HG03432 (cell line): ENCODE measurements around the gene GPR21.

Experiments used
- ATAC-seq: cut with Tn5 transposase; IDR thresholded peaks from one replicate; pipeline ENCODE4 v1.9.1; 2021; ENCODE audit warnings: mild to moderate bottlenecking, moderate library complexity; ENCODE audit not compliant: unreplicated experiment

Gene GPR21

DNA sequence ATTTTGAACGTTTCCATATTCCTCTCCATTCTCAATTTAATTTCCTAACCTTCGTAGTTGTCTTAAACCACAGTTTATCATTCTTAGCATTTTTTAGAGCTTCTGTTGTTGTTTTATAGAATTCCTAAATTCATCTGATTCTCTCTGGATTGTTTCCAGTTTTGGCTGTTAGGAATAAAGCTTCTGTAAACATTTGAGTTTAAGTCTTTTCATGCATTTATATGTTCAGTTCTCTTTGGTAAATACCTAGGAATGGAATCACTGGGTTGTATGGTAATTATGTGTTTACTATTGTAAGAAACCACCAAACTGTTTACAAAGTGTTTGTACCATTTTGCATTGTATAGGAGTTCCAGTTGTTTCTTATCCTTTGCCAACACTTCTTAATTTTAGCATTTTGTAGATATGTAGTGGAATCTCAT, 29.7 kb downstream of the GPR21 start:
- no peak for ATAC-seq

DNA sequence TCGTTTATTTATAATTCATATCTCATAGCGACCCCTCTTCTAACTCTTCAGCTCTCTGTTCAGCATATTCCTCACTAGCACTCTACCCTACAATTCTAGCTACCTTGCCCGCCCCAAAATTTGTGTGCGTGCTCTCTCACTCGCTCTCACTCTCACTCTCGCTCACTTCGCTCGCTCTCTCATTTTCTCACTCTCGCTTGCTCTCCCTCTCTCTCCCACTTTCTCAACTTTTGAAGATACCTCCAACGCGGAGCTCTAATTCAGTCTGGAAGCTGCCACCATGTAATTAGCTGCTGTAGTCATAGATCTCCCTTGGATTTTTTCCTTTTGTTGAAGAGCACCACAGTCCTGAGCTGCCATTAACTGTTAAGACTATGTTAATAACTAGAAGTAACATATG, 30.4 kb downstream of the GPR21 start:
- no peak for ATAC-seq

DNA sequence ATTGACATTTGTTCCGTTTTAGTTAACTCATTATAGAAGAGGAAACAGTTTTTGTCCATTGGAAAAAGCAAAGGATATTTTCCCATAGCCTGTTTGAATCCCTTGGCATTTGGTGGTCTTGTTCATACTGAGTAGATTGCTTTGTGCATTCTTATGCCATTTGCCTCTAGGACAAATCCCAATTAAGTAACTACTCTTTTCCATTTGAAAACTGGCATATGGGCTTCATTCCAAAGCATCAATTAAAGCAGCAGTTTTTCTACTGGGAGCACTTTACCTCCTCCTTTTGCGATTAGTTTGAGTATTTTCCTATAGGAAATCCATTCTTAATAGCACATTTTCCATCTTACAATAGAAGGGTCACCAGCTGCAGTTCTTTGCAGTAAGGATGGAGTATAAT, 31.2 kb downstream of the GPR21 start:
- ATAC-seq = no peak

DNA sequence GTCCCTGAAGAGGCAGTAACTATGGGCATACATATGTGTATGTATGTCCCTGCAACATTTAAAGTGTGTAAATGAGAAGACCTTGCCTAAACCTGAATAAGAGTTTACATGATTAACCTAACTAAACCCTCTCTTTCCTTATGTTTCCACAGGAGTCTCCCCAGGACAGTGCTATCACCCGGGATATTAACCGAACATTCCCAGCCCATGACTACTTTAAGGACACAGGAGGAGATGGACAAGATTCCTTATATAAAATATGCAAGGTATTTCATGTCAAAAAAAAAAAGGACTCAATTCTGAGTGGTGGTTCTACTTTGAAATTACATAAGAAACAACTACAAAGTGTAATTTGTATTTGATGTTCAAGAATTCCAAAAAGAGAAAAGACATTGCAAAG, 31.7 kb downstream of the GPR21 start:
- ATAC-seq = no peak

DNA sequence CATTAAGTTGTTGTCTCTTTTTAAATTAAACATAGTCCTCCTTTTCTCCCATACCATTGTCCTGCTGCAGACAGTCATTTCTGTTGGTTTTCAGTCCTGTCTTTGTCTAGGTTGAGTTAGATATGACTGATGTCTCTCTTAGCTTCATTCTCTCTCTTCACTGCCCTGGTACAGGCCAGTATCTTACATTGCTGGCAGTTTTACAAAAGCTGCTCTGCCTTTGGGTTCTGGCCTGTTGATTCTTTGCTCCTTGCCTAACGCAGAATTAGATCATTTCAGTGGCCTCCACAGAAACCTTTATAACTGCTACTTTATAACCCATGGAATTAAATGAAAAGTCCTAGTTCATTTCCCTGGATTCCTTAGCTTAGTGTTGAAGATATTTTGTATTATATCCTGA, 33.7 kb downstream of the GPR21 start:
- no peak for ATAC-seq

DNA sequence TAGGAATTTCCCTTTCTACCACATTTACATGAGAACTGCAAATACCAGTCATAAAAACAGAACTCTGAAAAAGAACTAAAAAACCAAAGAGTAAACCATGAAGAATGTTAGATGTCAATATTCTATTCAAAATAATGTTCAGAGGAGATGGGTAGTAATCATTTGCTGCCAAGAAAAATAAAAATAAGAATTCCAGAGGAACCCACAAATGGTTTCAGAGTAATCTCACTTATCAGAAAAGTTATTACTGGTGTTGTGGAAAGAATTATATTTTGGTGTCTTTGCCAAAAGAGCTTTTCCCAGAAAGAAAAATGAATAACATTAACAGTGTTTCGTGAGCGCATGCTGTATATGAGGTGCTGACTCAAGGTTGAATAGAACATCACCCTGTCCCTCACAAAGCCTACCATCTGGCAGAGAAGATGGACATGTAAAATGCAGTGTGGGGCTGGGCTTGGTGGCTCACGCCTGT, 35.6 kb downstream of the GPR21 start:
- ATAC-seq = no peak

GRCh38 chr9:123070198-123070597, 36.7 kb downstream of the GPR21 start:
- ATAC-seq = no peak

- no peak for ATAC-seq
Measured at GRCh38 chr9:123072407-123072995, 39.0 kb downstream of the GPR21 start.

DNA sequence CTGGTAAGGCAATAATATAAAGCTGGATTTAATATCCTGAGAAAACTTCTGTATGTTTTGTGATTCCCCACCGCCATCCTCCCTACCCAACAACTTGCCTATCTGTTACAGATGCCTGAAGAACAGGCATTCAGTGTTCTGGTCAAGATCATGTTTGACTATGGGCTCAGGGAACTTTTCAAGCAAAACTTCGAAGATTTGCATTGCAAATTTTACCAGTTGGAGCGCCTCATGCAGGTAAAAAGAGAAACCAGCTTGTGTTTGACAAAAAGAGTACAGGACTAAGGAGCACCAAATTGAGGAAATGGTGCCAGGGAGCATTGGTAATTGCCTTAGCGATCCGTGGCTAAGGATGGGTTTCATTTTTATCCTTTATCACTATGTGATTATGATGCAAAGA, 40.0 kb downstream of the GPR21 start:
- ATAC-seq = no peak

- ATAC-seq = no peak
Measured at GRCh38 chr9:123073991-123074422, 40.5 kb downstream of the GPR21 start.

GRCh38 chr9:123074628-123075027, 41.2 kb downstream of the GPR21 start:
- ATAC-seq = no peak

GRCh38 chr9:123080444-123080843, 47.0 kb downstream of the GPR21 start:
- no peak for ATAC-seq

GRCh38 chr9:123081824-123082223, 48.4 kb downstream of the GPR21 start:
- ATAC-seq = no peak

DNA sequence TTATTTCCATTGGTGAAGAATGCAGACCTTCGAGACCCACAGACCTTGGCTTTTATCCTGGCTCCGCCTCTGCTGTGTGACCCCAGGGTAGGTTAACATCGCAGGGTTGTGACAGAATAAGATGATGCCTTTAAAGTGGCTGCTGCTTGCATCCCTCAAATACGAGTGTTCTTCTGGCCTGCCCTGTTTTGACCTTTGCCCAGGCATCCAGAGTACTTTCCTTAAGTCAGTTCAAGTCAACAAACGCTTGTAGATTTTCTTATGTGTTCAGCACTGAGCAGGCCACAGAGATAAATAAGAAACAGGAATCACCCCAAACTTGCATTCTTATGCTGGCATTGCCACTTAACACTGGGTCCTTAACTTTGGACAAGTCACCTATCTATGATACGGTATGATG, 50.2 kb downstream of the GPR21 start:
- no peak for ATAC-seq

- no peak for ATAC-seq
Measured at GRCh38 chr9:123084256-123084655, 50.8 kb downstream of the GPR21 start.
